HG03196 (cell line): ENCODE measurements around the gene HSPBAP1.

Experiments used
- ATAC-seq: cut with Tn5 transposase; IDR thresholded peaks from one replicate; pipeline ENCODE4 v1.9.1; 2021; ENCODE audit not compliant: unreplicated experiment

HSPBAP1 gene

GRCh38 chr3:122691195-122691594 is 102.4 kb downstream of the HSPBAP1 start:
- no peak for ATAC-seq

DNA sequence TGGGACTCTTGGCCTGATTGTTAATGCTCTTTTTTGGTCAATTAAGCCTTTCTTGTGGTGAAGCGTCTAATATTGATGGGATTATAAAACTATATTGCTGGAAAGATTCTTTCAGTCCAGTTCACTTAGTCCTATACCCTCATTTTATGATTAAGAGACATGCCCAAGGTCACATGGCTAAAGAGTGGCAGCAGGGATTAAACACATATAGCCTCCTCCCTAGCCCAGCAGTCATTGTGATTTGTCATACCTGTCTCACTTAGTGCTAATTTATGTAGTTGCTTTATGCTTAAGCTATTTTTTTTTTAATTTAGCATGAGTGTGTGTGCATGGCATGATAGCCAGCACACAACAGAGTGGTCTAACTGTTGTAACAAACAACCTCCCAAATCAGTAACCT is 103.5 kb downstream of the HSPBAP1 start:
- ATAC-seq, result no peak
